K562 (cell line): ENCODE measurements around the gene SVEP1. TPM values are rescaled to one million over a fixed set of nuclear protein-coding genes. Genes with fewer than 3 reads are reported as not detected.

Source experiments
- REST ChIP-seq, 2 experiments: fragments of 450-650 bp; formaldehyde crosslinking in 1 of 2; IDR thresholded peaks; 2 replicates each; pipeline versions ENCODE4 v1.4.0 to v1.6.1; 2014 to 2020; ENCODE audit warnings: mild to moderate bottlenecking in 2 of 2, borderline replicate concordance in 1 of 2, low read depth in 1 of 2
- polyA plus RNA-seq, 8 experiments: library from polyadenylated mRNA; depleted of rRNA in 4 of 8; stranded (reverse) in 5 of 8; unstranded in 3 of 8; fragments of >200 nt; fragmentation: Nextera tagmentation in 2 of 8; fragmentation: Illumina TruSeq in 1 of 8; extraction: Ambion mirVana in 2 of 8; extraction: Trizol in 1 of 8; gene quantifications; 2 replicates each; pipeline versions ENCODE4 v1.2.1 to v1.2.3, GENCODE V29; 2011 to 2014; ENCODE audit warnings: inconsistent platforms in 1 of 8, missing spikeins in 1 of 8
- total RNA-seq, 7 experiments: library from RNA; depleted of rRNA in 6 of 7; stranded (reverse); fragments of >200 nt in 6 of 7; fragmentation: Illumina TruSeq in 2 of 7; extraction: Trizol in 2 of 7; gene quantifications; 2 replicates each; pipeline versions ENCODE4 v1.2.1 to v1.2.3, GENCODE V29; 2011 to 2021; ENCODE audit warnings: low replicate concordance in 1 of 7

Gene SVEP1
- total and polyA plus RNA-seq, 9 of the 15 experiments (the other 6 are each of a cell fraction or from before 2014, with no cell fraction given), result 0.20 to 0.84 (median 0.43) TPM

- peak; percentile 75; the same call in 1 of the 2 replicates for TF ChIP-seq REST (IDR thresholded peaks at IDR 0.05; ENCODE audit: borderline replicate concordance)
- no peak for TF ChIP-seq REST (CRISPR knock-in tag; IDR thresholded peaks at IDR 0.05; ENCODE audit: low read depth)
Observed at GRCh38 chr9:110623462-110624025, 44.0 kb upstream of the SVEP1 start (continued).
